GM21737 (cell line): ENCODE results near the gene TNRC6B.
"Not testable (repeated sequence)": the region's sequence is repeated elsewhere in the genome, so short reads cannot be mapped to it uniquely, and the experiment has no call there.

Source experiments
- ATAC-seq: cut with Tn5 transposase; IDR thresholded peaks from one replicate; pipeline ENCODE4 v1.9.1; 2021; ENCODE audit warnings: mild to moderate bottlenecking, moderate library complexity; ENCODE audit not compliant: unreplicated experiment

TNRC6B gene

DNA sequence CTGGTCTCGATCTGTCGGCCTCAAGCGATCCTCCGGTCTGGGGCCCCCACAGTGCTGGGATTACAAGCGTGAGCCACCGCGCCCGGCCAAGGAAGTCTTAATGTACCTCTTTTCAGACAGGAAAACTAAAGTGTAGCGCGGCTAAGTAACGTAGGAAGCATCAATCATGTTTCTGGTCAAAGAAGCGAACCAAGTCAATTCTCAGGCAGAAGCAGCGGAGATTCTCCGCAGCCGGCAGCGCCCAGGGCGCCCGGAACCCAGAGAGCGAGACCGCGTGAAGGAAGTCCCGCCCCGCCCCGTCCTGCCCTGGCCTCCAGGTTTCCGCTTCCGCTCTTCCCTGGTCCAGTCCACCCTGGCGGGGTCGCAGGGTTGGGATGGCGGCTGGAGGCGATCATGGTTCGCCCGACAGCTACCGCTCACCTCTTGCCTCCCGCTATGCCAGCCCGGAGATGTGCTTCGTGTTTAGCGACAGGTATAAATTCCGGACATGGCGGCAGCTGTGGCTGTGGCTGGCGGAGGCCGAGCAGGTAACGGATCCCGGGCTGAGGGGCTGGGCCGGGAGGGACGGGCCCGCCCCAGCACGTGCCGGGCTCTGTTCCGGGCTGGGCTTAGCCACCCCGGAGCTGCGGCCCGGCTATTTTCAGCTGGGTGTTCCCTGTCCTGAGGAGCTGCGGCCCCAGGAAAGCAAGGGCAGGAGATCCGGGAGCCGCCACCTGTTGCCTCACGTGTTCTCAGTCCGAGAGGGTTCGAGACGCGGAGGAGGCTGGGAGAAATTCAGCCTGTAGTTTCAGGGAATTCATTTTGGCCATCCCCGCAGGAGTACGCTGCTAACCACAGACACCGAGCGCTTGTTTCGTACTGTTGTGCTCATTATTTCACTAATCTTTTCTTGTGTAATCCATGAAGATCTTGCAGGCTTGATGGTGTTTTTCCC, 168.7 kb downstream of the TNRC6B start, which contains the start of gene ADSL:
TSS of gene ADSL (plus strand) at position 316 of the 934 bp plus-strand sequence. CDS start at position 375, 59 bp downstream.
- peak; percentile 87 for ATAC-seq

- ATAC-seq, result no peak
These were observed 169.6 kb downstream of the TNRC6B start for GRCh38 chr22:40347300-40347699.

DNA sequence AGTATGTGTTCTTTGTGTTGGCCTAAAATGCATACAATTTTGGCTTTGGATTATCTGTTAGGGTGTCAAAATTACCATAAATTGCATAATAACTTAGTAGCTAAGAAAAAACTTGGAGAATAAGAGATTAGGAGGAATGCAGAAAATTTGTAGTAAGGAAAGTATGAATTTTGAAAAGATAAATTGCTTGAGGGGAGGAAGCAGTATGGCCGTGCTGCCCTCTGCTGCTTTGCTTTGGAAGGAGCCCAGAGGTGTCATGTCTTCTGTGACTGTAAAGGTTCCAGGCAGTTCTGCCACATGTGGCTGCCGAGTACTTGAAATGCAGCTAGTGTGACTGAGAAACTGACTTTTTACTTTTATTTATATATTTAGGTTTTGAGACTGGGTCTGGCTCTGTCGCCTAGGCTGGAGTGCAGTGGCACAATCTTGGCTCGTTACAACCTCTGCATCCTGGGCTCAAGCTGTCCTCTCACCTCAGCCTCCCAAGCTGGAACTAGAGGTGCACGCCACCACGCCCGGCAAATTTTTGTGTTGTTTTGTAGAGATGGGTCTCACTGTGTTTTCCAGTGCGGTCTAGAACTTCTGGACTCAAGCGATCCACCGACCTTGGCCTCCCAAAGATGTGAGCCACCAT, 170.4 kb downstream of the TNRC6B start:
- ATAC-seq, result no peak

DNA sequence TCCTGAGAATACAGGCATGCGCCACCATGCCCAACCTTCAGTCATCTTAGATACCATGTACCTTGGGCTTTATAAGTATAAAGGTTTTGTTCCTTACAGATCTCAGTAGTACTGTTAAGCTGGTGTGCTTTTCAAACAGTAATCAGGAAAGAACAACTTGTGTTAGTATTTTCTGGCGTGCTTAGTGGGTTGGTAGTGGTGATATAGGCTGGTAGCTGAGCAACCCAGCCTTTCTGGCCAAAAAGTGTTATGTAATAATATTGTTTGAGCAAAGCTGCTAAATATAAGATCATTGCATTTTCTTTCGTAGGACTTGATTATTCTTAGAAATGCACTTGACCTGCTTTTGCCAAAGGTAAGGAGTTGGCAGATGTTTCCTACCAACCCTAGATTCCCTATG, 175.0 kb downstream of the TNRC6B start:
- no peak for ATAC-seq

DNA sequence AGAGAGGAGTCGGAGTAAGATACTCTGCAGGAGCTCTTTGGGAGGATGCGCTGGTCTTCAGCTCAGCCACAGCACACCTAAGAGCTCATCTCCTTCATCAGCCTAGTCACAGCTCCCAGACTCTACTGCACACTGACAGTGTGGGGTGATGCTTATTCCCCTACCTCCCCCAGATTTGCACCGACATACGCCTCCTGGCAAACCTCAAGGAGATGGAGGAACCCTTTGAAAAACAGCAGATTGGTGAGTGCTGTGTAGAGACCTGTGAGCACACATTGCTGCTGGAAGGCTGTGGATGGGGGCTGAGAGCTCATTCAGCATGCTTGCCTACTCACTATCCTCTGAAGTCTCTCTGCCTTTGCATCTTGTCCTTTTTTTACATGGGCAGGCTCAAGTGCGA, 183.4 kb downstream of the TNRC6B start:
- ATAC-seq, result no peak

DNA sequence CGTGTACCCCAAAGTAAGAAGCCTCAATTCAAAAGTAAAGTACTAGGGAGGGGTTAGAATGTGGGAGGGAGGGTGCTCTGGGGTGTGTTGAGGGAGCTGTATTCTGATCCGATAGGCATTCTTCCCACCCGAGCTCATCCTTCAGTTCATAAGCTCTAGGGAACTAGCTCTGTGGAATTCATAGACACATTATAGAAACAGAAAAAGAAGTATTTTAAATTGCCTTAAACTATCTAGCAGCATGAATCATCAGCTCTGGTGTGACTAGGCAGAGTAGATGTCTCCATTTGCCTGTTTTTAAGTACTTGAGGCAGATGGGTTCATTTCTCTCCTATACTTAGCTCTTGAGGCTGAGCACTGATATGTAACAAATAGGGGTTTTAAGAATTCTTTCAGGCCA, 185.3 kb downstream of the TNRC6B start:
- ATAC-seq, result no peak

- ATAC-seq, result no peak
These were observed 186.7 kb downstream of the TNRC6B start for GRCh38 chr22:40364431-40364830.

GRCh38 chr22:40366068-40366467, 188.3 kb downstream of the TNRC6B start:
- ATAC-seq, result no peak

GRCh38 chr22:40367342-40367741, 189.6 kb downstream of the TNRC6B start:
- no peak for ATAC-seq

- ATAC-seq, result no peak
These were observed 190.3 kb downstream of the TNRC6B start for GRCh38 chr22:40368016-40368415.

GRCh38 chr22:40368836-40369235, 191.1 kb downstream of the TNRC6B start:
- ATAC-seq, result no peak

- ATAC-seq, result no peak
These were observed 196.8 kb downstream of the TNRC6B start for GRCh38 chr22:40374567-40374966.

DNA sequence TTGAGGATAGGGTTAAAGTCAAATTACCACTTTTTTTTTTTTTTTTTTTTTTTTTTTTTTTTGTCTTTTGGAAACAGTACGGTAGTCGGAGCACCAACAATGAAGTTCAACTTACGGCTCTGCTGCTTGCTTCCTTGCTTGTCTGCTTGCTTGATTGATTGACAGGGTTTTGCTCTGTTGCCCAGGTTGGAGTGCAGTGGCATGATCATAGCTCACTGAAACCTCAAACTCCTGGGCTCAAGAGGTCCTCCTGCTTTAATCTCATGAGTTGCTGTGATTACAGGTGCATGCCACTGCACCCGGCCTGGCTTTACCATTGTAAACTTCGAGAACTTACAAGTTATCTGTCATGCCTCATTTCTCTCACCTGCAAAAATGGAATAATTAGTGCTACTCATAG, 198.4 kb downstream of the TNRC6B start:
- ATAC-seq, result no peak

DNA sequence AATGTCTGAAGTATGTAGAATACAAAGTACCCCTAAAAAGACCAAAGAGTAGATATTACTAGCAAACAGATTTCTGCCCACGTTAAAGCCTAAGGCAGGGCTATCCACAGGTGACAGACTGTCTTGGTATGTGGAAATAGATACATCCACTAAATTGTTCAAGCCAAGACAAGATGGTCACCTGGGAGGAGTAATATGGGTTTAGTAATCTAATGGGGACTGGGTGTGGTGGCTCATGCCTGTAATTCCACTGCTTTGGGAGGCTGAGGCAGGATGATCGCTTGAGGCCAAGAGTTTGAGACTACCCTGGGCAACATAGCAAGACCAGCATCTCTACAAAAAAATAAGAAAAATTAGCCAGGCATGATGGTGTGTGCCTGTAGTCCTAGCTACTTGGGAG, 200.2 kb downstream of the TNRC6B start:
- no peak for ATAC-seq

- ATAC-seq, result not testable (repeated sequence)
These were observed 200.7 kb downstream of the TNRC6B start for GRCh38 chr22:40378448-40378847.

DNA sequence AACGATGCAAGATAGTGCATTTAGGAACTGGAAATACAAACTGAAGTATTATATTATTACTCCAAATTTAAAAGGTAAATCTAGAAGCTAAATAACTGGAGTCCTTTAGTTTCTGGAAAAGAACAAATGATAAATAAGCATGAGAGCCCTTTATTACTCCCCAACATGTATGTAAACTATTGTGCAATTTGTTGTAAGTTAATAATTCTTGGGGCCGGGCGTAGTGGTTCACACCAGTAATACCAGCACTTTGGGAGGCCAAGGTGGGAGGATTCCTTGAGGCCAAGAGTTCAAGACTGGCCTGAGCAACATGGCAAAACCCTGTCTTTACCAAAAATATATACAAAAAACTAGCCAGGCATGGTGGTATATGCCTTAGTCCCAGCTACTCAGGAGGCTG, 203.7 kb downstream of the TNRC6B start:
- no peak for ATAC-seq

DNA sequence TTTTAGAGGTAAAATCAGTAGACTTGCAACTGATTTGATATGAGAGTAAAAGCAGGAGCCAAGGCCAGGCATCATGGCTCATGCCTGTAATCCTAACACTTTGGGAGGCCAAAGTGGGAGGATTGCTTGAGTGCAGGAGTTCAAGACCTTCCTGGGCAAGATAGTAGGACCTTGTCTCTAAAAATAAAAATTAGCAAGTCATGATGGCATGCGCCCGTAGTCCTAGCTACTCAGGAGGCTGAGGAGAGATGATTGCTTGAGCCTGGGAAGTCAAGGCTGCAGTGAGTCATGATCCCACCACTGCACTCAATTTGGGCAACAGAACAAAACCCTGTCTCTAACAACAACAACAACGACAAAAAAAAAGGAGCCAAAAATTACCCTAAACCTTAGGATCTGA, 206.2 kb downstream of the TNRC6B start:
- no peak for ATAC-seq

- peak; percentile 69 for ATAC-seq
These were observed 207.5 kb downstream of the TNRC6B start for GRCh38 chr22:40385036-40385782.
